Heart left ventricle (tissue), 13 donors: ENCODE data around the gene SAV1.

Experiments
- CTCF ChIP-seq, 12 donors: fragments of 200-600 bp; sonication (generic) in 4 of 12; IDR thresholded peaks; one replicate each; pipeline versions ENCODE4 v1.5.0 to v1.8.0; 2018 to 2022; ENCODE audit warnings: antibody characterized with exemption in 12 of 12, mild to moderate bottlenecking in 5 of 12
- POLR2A ChIP-seq, 2 donors: fragments of 450-650 bp; IDR thresholded peaks; one replicate each; pipeline ENCODE4 v1.6.1; 2017; ENCODE audit warnings: antibody characterized with exemption in 2 of 2, mild to moderate bottlenecking in 2 of 2, moderate library complexity in 2 of 2
- donor health status: ischemic (EF 13 %, LVEDD 7.1; RV severe dilation, severe dysfunction).
- donor health status: DM: no; HTN: yes; CAD: no.
- donor health status: DM: no; HTN: no; CAD: no.
- donor health status: ischemic (EF 25% LVEDD 6.9; RV normal size, moderate dysfunction).
- donor health status: ischemic (EF 25% LVEDD 5.7; RV mildly dilated, moderate dysfunction).
- donor health status: ischemic (EF 35%, LVEDD 5.7; RV mildly dilated, moderate dysfunction).
- donor health status: nonischemic (EF 11% LVEDD 7.7; RV severe dilation, severe dysfunction).
- donor health status: DM: yes; HTN: yes; CAD: no.
- donor health status: PGD.
- donor health status: ischemic (EF 29% LVEDD 5.4; RV normal size, mild dysfunction).
- donor health status: nonischemic (EF 23%, LVEDD 6.1; RV moderate dilation, normal function).

GRCh38 chr14:50647753-50648152 lies 20.4 kb downstream of the SAV1 start:
- TF ChIP-seq POLR2A (IDR thresholded peaks at IDR 0.05), result no peak
- TF ChIP-seq CTCF (IDR thresholded peaks at IDR 0.05), result no peak
